HUDEP-2 (cell line): ENCODE results near the gene GRID2.

ENCODE experiments used
- DNase-seq, 76 experiments: peaks; one replicate each; lab custom pipeline; 2025; ENCODE audit not compliant: unreplicated experiment in 76 of 76; lab: John Stamatoyannopoulos, UW

Gene GRID2

GRCh38 chr4:92885632-92886031, 581.9 kb downstream of the GRID2 start:
- DNase-seq = no peak

GRCh38 chr4:92952426-92952825, 648.7 kb downstream of the GRID2 start:
- DNase-seq = no peak

GRCh38 chr4:92952897-92953296, 649.1 kb downstream of the GRID2 start:
- no peak for DNase-seq

GRCh38 chr4:92953462-92953861, 649.7 kb downstream of the GRID2 start:
- no peak for DNase-seq

- no peak for DNase-seq
These were observed 658.1 kb downstream of the GRID2 start for GRCh38 chr4:92961881-92962280.

GRCh38 chr4:92962831-92963230, 659.1 kb downstream of the GRID2 start:
- DNase-seq = no peak

- DNase-seq = no peak
These were observed 664.8 kb downstream of the GRID2 start for GRCh38 chr4:92968556-92968955.

GRCh38 chr4:92968996-92969395, 665.2 kb downstream of the GRID2 start:
- no peak for DNase-seq

GRCh38 chr4:92969650-92970379, 666.0 kb downstream of the GRID2 start:
- DNase-seq = no peak

- no peak for DNase-seq
These were observed 667.2 kb downstream of the GRID2 start for GRCh38 chr4:92970996-92971395.

GRCh38 chr4:92988301-92988700, 684.5 kb downstream of the GRID2 start:
- DNase-seq = no peak

- no peak for DNase-seq
These were observed 689.0 kb downstream of the GRID2 start for GRCh38 chr4:92992758-92993157.

- DNase-seq = no peak
These were observed 691.0 kb downstream of the GRID2 start for GRCh38 chr4:92994727-92995126.

- no peak for DNase-seq
These were observed 692.8 kb downstream of the GRID2 start for GRCh38 chr4:92996533-92996932.

- no peak for DNase-seq
These were observed 697.1 kb downstream of the GRID2 start for GRCh38 chr4:93000910-93001309.

- DNase-seq = no peak
These were observed 698.5 kb downstream of the GRID2 start for GRCh38 chr4:93002240-93002639.

GRCh38 chr4:93016350-93016749, 712.6 kb downstream of the GRID2 start:
- DNase-seq = no peak

GRCh38 chr4:93018243-93018642, 714.5 kb downstream of the GRID2 start:
- DNase-seq = no peak

- DNase-seq = no peak
These were observed 715.0 kb downstream of the GRID2 start for GRCh38 chr4:93018806-93019205.

GRCh38 chr4:93029769-93030168, 726.0 kb downstream of the GRID2 start:
- no peak for DNase-seq

- DNase-seq = no peak
These were observed 726.9 kb downstream of the GRID2 start for GRCh38 chr4:93030670-93031069.

- DNase-seq = no peak
These were observed 727.8 kb downstream of the GRID2 start for GRCh38 chr4:93031431-93032098.
